Measurements from ENCODE around the gene ADM2. TPM values are rescaled to one million over a fixed set of nuclear protein-coding genes. Genes with fewer than 3 reads are reported as not detected.

Gene ADM2
- total and polyA plus RNA-seq, 2 of the 13 experiments (the other 11 are each of a cell fraction or from before 2014, with no cell fraction given): 1.2 to 3.0 TPM

GRCh38 chr22:50485221-50486131 lies 4.1 kb downstream of the ADM2 start (continued):
- no peak for TF ChIP-seq ZBTB39 (CRISPR knock-in tag; IDR thresholded peaks at IDR 0.05)
- no peak for TF ChIP-seq ZNF598 (CRISPR knock-in tag; IDR thresholded peaks at IDR 0.05; ENCODE audit: borderline replicate concordance)
- TF ChIP-seq TCF12 (IDR thresholded peaks at IDR 0.05): no peak
- no peak for TF ChIP-seq TCF12 (CRISPR knock-in tag; IDR thresholded peaks at IDR 0.05)
- TF ChIP-seq ZNF253 (CRISPR knock-in tag; IDR thresholded peaks at IDR 0.05; ENCODE audit: borderline replicate concordance): no peak
- no peak for TF ChIP-seq KAT2B (IDR thresholded peaks at IDR 0.05; ENCODE audit: borderline replicate concordance, low read depth, low read length)
- 0 out of 2 replicates have a peak, but pooled peaks have one; percentile 45 for TF ChIP-seq ZBTB7B (CRISPR knock-in tag; IDR thresholded peaks at IDR 0.05)
- TF ChIP-seq SMC3 (IDR thresholded peaks at IDR 0.05; ENCODE audit: low read length): no peak
- TF ChIP-seq E2F2 (CRISPR knock-in tag; IDR thresholded peaks at IDR 0.05; ENCODE audit: borderline replicate concordance): no peak
- no peak for TF ChIP-seq ZBED4 (CRISPR knock-in tag; IDR thresholded peaks at IDR 0.05; ENCODE audit: borderline replicate concordance)
- TF ChIP-seq ZSCAN21 (CRISPR knock-in tag; IDR thresholded peaks at IDR 0.05; ENCODE audit: borderline replicate concordance): 0 out of 2 replicates have a peak, but pooled peaks have one; percentile 50
- TF ChIP-seq ZNF441 (CRISPR knock-in tag; IDR thresholded peaks at IDR 0.05; ENCODE audit: borderline replicate concordance): 0 out of 2 replicates have a peak, but pooled peaks have one; percentile 22
- TF ChIP-seq NFKBIZ (CRISPR knock-in tag; IDR thresholded peaks at IDR 0.05): 0 out of 2 replicates have a peak, but pooled peaks have one; percentile 21
- peak; percentile 6 for TF ChIP-seq CBX1 (IDR thresholded peaks at IDR 0.05; ENCODE audit: low read depth)
- peak; percentile 27; the same call in 1 of the 2 replicates for TF ChIP-seq YEATS2 (CRISPR knock-in tag; IDR thresholded peaks at IDR 0.05; ENCODE audit: borderline replicate concordance)
- no peak for TF ChIP-seq ISL2 (CRISPR knock-in tag; IDR thresholded peaks at IDR 0.05)
- TF ChIP-seq SNRNP70 (IDR thresholded peaks at IDR 0.05; ENCODE audit: low read depth, low read length): no peak
- TF ChIP-seq SKI (IDR thresholded peaks at IDR 0.05; ENCODE audit: partially characterized antibody): no peak
- TF ChIP-seq DMTF1 (CRISPR knock-in tag; IDR thresholded peaks at IDR 0.05): no peak

All from HepG2 (cell line).